ENCODE measurements around the gene NSUN6. TPM values are rescaled to one million over a fixed set of nuclear protein-coding genes. Genes with fewer than 3 reads are reported as not detected.

The NSUN6 gene
- total and polyA plus RNA-seq, 2 experiments from 2014 or later = 4.1 to 5.4 TPM

- H3K4me2 ChIP-seq (ENCODE audit: unreplicated experiment) = no peak overlapping the region
Measured at GRCh38 chr10:18610517-18610916, 40.9 kb downstream of the NSUN6 start.

GRCh38 chr10:18608596-18608995, 42.8 kb downstream of the NSUN6 start:
- Histone ChIP-seq H3K4me2 (ENCODE audit: unreplicated experiment) (no peak overlapping the region), H3K9ac (no peak overlapping the region), H3K27me3 (replicated peaks; ENCODE audit: insufficient read depth) (no peaks in the 10 kb centered on the region), H3K9me3 (ENCODE audit: low read depth) (no peaks in the 10 kb centered on the region), H3K27ac (no peak overlapping the region), H3K79me2 (ENCODE audit: insufficient read depth) (no peaks in the 10 kb centered on the region), H2AFZ (no peak overlapping the region), H3F3A (ENCODE audit: insufficient read depth) (peaks cover 17% of the 10 kb centered on the region; the same call in 1 of the 2 replicates), H3K4me3 (no peak overlapping the region), H3K36me3 (ENCODE audit: low read depth) (no peaks in the 10 kb centered on the region), H4K20me1 (ENCODE audit: insufficient read depth) (no peaks in the 10 kb centered on the region), H3K4me1 (ENCODE audit: insufficient read depth) (peaks cover 24% of the 10 kb centered on the region), H3K9me2 (ENCODE audit: insufficient read depth) (no peaks in the 10 kb centered on the region)
- TF ChIP-seq EZH2phosphoT487 (IDR thresholded peaks at IDR 0.05; ENCODE audit: insufficient read depth, low read depth) (no peak), EZH2 (IDR thresholded peaks at IDR 0.05; ENCODE audit: insufficient read depth, poor library complexity, severe bottlenecking) (no peak)
- WGBS, 2 experiments (ENCODE audit: low coverage in 1 of 2, low lambda C conversion rate in 2 of 2, missing lambda C conversion rate in 2 of 2) = 82 to 84% methylated on average over 6 of the region's 6 CpGs
- DNase-seq = no peak
- in situ Hi-C loops (cut with MboI) = no loop called here

More at GRCh38 chr10:18610517-18610916, 40.9 kb downstream of the NSUN6 start:
- Histone ChIP-seq H3F3A (ENCODE audit: insufficient read depth) (peaks cover 17% of the 10 kb centered on the region; the same call in 1 of the 2 replicates), H3K36me3 (ENCODE audit: low read depth) (no peaks in the 10 kb centered on the region), H2AFZ (peak overlapping the region; percentile 39; the same call in 1 of the 2 replicates), H3K79me2 (ENCODE audit: insufficient read depth) (no peaks in the 10 kb centered on the region), H3K9me2 (ENCODE audit: insufficient read depth) (no peaks in the 10 kb centered on the region), H3K9me3 (ENCODE audit: low read depth) (no peaks in the 10 kb centered on the region), H4K20me1 (ENCODE audit: insufficient read depth) (no peaks in the 10 kb centered on the region), H3K27me3 (replicated peaks; ENCODE audit: insufficient read depth) (no peaks in the 10 kb centered on the region), H3K9ac (no peak overlapping the region), H3K4me1 (ENCODE audit: insufficient read depth) (peaks cover 24% of the 10 kb centered on the region), H3K27ac (peak overlapping the region; percentile 28), H3K4me3 (no peak overlapping the region)
- WGBS, 2 experiments (ENCODE audit: low coverage in 1 of 2, low lambda C conversion rate in 2 of 2, missing lambda C conversion rate in 2 of 2) = 62 to 79% methylated on average over 3 of the region's 3 CpGs
- in situ Hi-C loops (cut with MboI) = no loop called here
- DNase-seq = peak; percentile 77
- TF ChIP-seq EZH2phosphoT487 (IDR thresholded peaks at IDR 0.05; ENCODE audit: insufficient read depth, low read depth) = no peak
- TF ChIP-seq EZH2 (IDR thresholded peaks at IDR 0.05; ENCODE audit: insufficient read depth, poor library complexity, severe bottlenecking) = no peak

GRCh38 chr10:18607503-18608378, 43.6 kb downstream of the NSUN6 start:
- Histone ChIP-seq H3F3A (ENCODE audit: insufficient read depth) (peaks cover 17% of the 10 kb centered on the region; the same call in 1 of the 2 replicates), H3K27me3 (replicated peaks; ENCODE audit: insufficient read depth) (no peaks in the 10 kb centered on the region), H3K4me2 (ENCODE audit: unreplicated experiment) (peak overlapping the region; percentile 62), H3K4me1 (ENCODE audit: insufficient read depth) (peaks cover 24% of the 10 kb centered on the region), H3K4me3 (no peak overlapping the region), H3K79me2 (ENCODE audit: insufficient read depth) (no peaks in the 10 kb centered on the region), H3K9me3 (ENCODE audit: low read depth) (no peaks in the 10 kb centered on the region), H3K9ac (no peak overlapping the region), H3K36me3 (ENCODE audit: low read depth) (no peaks in the 10 kb centered on the region), H3K9me2 (ENCODE audit: insufficient read depth) (no peaks in the 10 kb centered on the region), H4K20me1 (ENCODE audit: insufficient read depth) (no peaks in the 10 kb centered on the region), H2AFZ (0 out of 2 replicates have a peak overlapping the region, but pooled peaks have one; percentile 25), H3K27ac (peak overlapping the region; percentile 48)
- DNase-seq = peak; percentile 89
- no peak for TF ChIP-seq EZH2phosphoT487 (IDR thresholded peaks at IDR 0.05; ENCODE audit: insufficient read depth, low read depth)
- TF ChIP-seq EZH2 (IDR thresholded peaks at IDR 0.05; ENCODE audit: insufficient read depth, poor library complexity, severe bottlenecking) = no peak
- WGBS, 2 experiments (ENCODE audit: low coverage in 1 of 2, low lambda C conversion rate in 2 of 2, missing lambda C conversion rate in 2 of 2) = 0 to 4% methylated on average over 1 of the region's 1 CpG
- in situ Hi-C loops (cut with MboI) = no loop called here

- in situ Hi-C loops (cut with MboI) = no loop called here
- H3K4me3 ChIP-seq = no peak overlapping the region
- no peak overlapping the region for H3K27ac ChIP-seq
- 96 to 97% methylated on average over 4 of the region's 4 CpGs for WGBS, 2 experiments (ENCODE audit: low coverage in 1 of 2, low lambda C conversion rate in 2 of 2, missing lambda C conversion rate in 2 of 2)
- no peak overlapping the region for H3K4me2 ChIP-seq (ENCODE audit: unreplicated experiment)
- H3K27me3 ChIP-seq (replicated peaks; ENCODE audit: insufficient read depth) = no peaks in the 10 kb centered on the region
- H4K20me1 ChIP-seq (ENCODE audit: insufficient read depth) = no peaks in the 10 kb centered on the region
- no peak overlapping the region for H2AFZ ChIP-seq
- TF ChIP-seq EZH2 (IDR thresholded peaks at IDR 0.05; ENCODE audit: insufficient read depth, poor library complexity, severe bottlenecking) (no peak), EZH2phosphoT487 (IDR thresholded peaks at IDR 0.05; ENCODE audit: insufficient read depth, low read depth) (no peak)
- no peaks in the 10 kb centered on the region for H3K9me2 ChIP-seq (ENCODE audit: insufficient read depth)
- H3K9ac ChIP-seq = no peak overlapping the region
- H3K9me3 ChIP-seq (ENCODE audit: low read depth) = no peaks in the 10 kb centered on the region
- H3K36me3 ChIP-seq (ENCODE audit: low read depth) = no peaks in the 10 kb centered on the region
- no peak for DNase-seq
- no peaks in the 10 kb centered on the region for H3K79me2 ChIP-seq (ENCODE audit: insufficient read depth)
- peaks cover 24% of the 10 kb centered on the region for H3K4me1 ChIP-seq (ENCODE audit: insufficient read depth)
- peaks cover 17% of the 10 kb centered on the region; the same call in 1 of the 2 replicates for H3F3A ChIP-seq (ENCODE audit: insufficient read depth)
Measured at GRCh38 chr10:18606051-18606695, 45.2 kb downstream of the NSUN6 start.
